IMR-90 (cell line): Measurements from ENCODE around the gene PCDHA11. TPM values are rescaled to one million over a fixed set of nuclear protein-coding genes. Genes with fewer than 3 reads are reported as not detected.
"Not testable (repeated sequence)": the region's sequence is repeated elsewhere in the genome, so short reads cannot be mapped to it uniquely, and the experiment has no call there.

ENCODE experiments used
- ATAC-seq: fragments of 200-7000 bp; cut with Tn5 transposase; 2 replicates; pipeline ENCODE4 v1.9.1; 2020; ENCODE audit warnings: low read depth, mild to moderate bottlenecking, moderate library complexity
- BruUV-seq: library from RNA; stranded (reverse); fragments of 400-500 nt; replicated peaks from 2 replicates; lab custom pipeline; 2021; lab: Mats Ljungman, UMichigan
- CTCF ChIA-PET: fragments of 300-600 bp; formaldehyde crosslinking; extraction: SDS; loops from one replicate; lab custom pipeline; 2021; ENCODE audit warnings: antibody characterized with exemption; lab: Yijun Ruan, JAX
- POLR2A ChIA-PET: fragments of 300-600 bp; sonication (Branson Sonifier 250); formaldehyde crosslinking; loops from one replicate; lab custom pipeline; 2022; ENCODE audit warnings: antibody characterized with exemption; ENCODE audit not compliant: unreplicated experiment; lab: Charles Lee
- DNase-seq: peaks from one replicate; pipeline ENCODE4 v3.0.0; 2013
- H2AFZ ChIP-seq: replicated peaks from 2 replicates; pipeline ENCODE3; 2013; ENCODE audit warnings: low read length, mild to moderate bottlenecking; ENCODE audit not compliant: poor library complexity
- H2AK5ac ChIP-seq: 2 replicates; pipeline ENCODE4 v1.6.1; 2013; ENCODE audit warnings: low read depth, low read length, inconsistent platforms
- H2AK9ac ChIP-seq: replicated peaks from 2 replicates; pipeline ENCODE3; 2013; ENCODE audit warnings: mild to moderate bottlenecking, low read depth, low read length, moderate library complexity; ENCODE audit not compliant: poor library complexity
- H2BK120ac ChIP-seq: 2 replicates; pipeline ENCODE4 v1.6.1; 2013; ENCODE audit warnings: low read depth, low read length, inconsistent platforms
- H2BK15ac ChIP-seq: 3 replicates; pipeline ENCODE4 v1.6.1; 2013; ENCODE audit warnings: low read depth, low read length, inconsistent platforms
- H2BK20ac ChIP-seq: 2 replicates; pipeline ENCODE4 v1.6.1; 2013; ENCODE audit warnings: low read depth, mild to moderate bottlenecking, inconsistent platforms, low read length, moderate library complexity
- H2BK5ac ChIP-seq: 2 replicates; pipeline ENCODE4 v1.6.1; 2013; ENCODE audit warnings: mild to moderate bottlenecking, low read depth, low read length, inconsistent platforms; ENCODE audit not compliant: poor library complexity, severe bottlenecking
- H3K14ac ChIP-seq: replicated peaks from 2 replicates; pipeline ENCODE4 v1.6.1; 2013; ENCODE audit warnings: low read depth, low read length, inconsistent platforms
- H3K18ac ChIP-seq: 2 replicates; pipeline ENCODE4 v1.6.1; 2013; ENCODE audit warnings: low read depth, low read length, control low read depth
- H3K23ac ChIP-seq: 2 replicates; pipeline ENCODE4 v1.6.1; 2013; ENCODE audit warnings: low read depth, low read length, inconsistent platforms
- H3K27ac ChIP-seq: 2 replicates; pipeline ENCODE4 v1.5.1; 2013; ENCODE audit warnings: mild to moderate bottlenecking, control low read depth, low read length; ENCODE audit not compliant: insufficient read depth
- H3K27me3 ChIP-seq: 2 replicates; pipeline ENCODE4 v1.6.1; 2013; ENCODE audit warnings: low read length; ENCODE audit not compliant: control insufficient read depth, insufficient read depth
- H3K36me3 ChIP-seq: 2 replicates; pipeline ENCODE4 v1.6.1; 2013; ENCODE audit warnings: low read length, mixed read lengths; ENCODE audit not compliant: control insufficient read depth, insufficient read depth
- H3K4ac ChIP-seq: 2 replicates; pipeline ENCODE4 v1.6.1; 2013; ENCODE audit warnings: low read depth, low read length, inconsistent platforms
- H3K4me1 ChIP-seq: 2 replicates; pipeline ENCODE4 v1.6.1; 2013; ENCODE audit warnings: low read length, mixed read lengths; ENCODE audit not compliant: control insufficient read depth, insufficient read depth
- H3K4me2 ChIP-seq: 2 replicates; pipeline ENCODE4 v1.6.1; 2013; ENCODE audit warnings: low read depth, mild to moderate bottlenecking, control low read depth, low read length, moderate library complexity
- H3K4me3 ChIP-seq: 2 replicates; pipeline ENCODE4 v1.5.1; 2013; ENCODE audit warnings: low read depth, mild to moderate bottlenecking, control low read depth, low read length, moderate library complexity; ENCODE audit not compliant: insufficient read depth
- H3K56ac ChIP-seq: 2 replicates; pipeline ENCODE4 v1.6.1; 2013; ENCODE audit warnings: low read length, inconsistent platforms; ENCODE audit not compliant: insufficient read depth; ENCODE audit errors: extremely low read depth
- H3K79me1 ChIP-seq, 2 experiments: 2 replicates each; pipeline ENCODE4 v1.6.1; 2013; ENCODE audit warnings: low read length in 2 of 2, inconsistent platforms in 1 of 2, low read depth in 1 of 2
- H3K9ac ChIP-seq: 2 replicates; pipeline ENCODE4 v1.6.1; 2013; ENCODE audit warnings: low read depth, low read length, control low read depth
- H3K9me1 ChIP-seq: 2 replicates; pipeline ENCODE4 v1.6.1; 2013; ENCODE audit warnings: low read length, inconsistent platforms; ENCODE audit not compliant: insufficient read depth
- H3K9me3 ChIP-seq: 2 replicates; pipeline ENCODE4 v1.6.1; 2013; ENCODE audit warnings: low read length; ENCODE audit not compliant: control insufficient read depth, insufficient read depth
- H4K20me1 ChIP-seq: 2 replicates; pipeline ENCODE4 v1.6.1; 2013; ENCODE audit warnings: low read length, inconsistent platforms; ENCODE audit not compliant: insufficient read depth
- H4K5ac ChIP-seq: 2 replicates; pipeline ENCODE4 v1.6.1; 2013; ENCODE audit warnings: mild to moderate bottlenecking, low read depth, low read length, control low read depth
- H4K8ac ChIP-seq, 2 experiments: 2 replicates each; pipeline ENCODE4 v1.6.1; 2013; ENCODE audit warnings: low read depth in 2 of 2, low read length in 2 of 2, control low read depth in 1 of 2, inconsistent platforms in 1 of 2
- H4K91ac ChIP-seq: 2 replicates; pipeline ENCODE4 v1.6.1; 2013; ENCODE audit warnings: low read depth, low read length, inconsistent platforms; ENCODE audit not compliant: insufficient read depth
- WGBS, 2 experiments: methylation state at CpG; one replicate each; pipeline versions ENCODE4 v1.1.5 to v1.1.7; 2013; ENCODE audit warnings: missing lambda C conversion rate in 2 of 2; ENCODE audit not compliant: insufficient read length in 1 of 2; ENCODE audit errors: extremely low coverage in 2 of 2; 5-methylcytosine and 5-hydroxymethylcytosine counted together
- dilution Hi-C: fragments of 300-500 bp; cut with HindIII; formaldehyde crosslinking; loops from one replicate; pipeline ENCODE4 v1.14.3; 2018; ENCODE audit warnings: low sequenced_read_pairs; ENCODE audit not compliant: unreplicated experiment
- in situ Hi-C: fragments of 300-500 bp; cut with MboI; formaldehyde crosslinking; loops from 3 replicates; pipeline ENCODE4 v1.14.3; 2019; ENCODE audit warnings: low sequenced_read_pairs, inconsistent platforms, mixed read lengths
- intact Hi-C: fragments of 100-400 bp; cut with micrococcal nuclease; formaldehyde crosslinking; loops from 2 replicates; pipeline ENCODE4 v1.10.0; 2022
- polyA plus RNA-seq, 3 experiments: library from polyadenylated mRNA; depleted of rRNA; stranded (reverse); fragments of >200 nt; gene quantifications; 2 replicates each; pipeline ENCODE4 v1.2.3, GENCODE V29; 2012; ENCODE audit warnings: low replicate concordance in 1 of 3
- total RNA-seq: library from RNA; depleted of rRNA; stranded (reverse); fragments of >200 nt; gene quantifications from 2 replicates; pipeline ENCODE4 v1.2.3, GENCODE V29; 2012

Gene PCDHA11
- total and polyA plus RNA-seq, 2 of the 4 experiments (the other 2 are of a cell fraction): under 0.01 TPM; not detected in 1

- BruUV-seq, H3K9ac ChIP-seq, ATAC-seq, intact Hi-C loops, H2AFZ ChIP-seq, H3K79me1 ChIP-seq, H3K4ac ChIP-seq, H2AK9ac ChIP-seq, H4K8ac ChIP-seq, H3K4me3 ChIP-seq, H3K9me3 ChIP-seq, H2BK5ac ChIP-seq, H3K18ac ChIP-seq, H3K4me2 ChIP-seq, H3K36me3 ChIP-seq, H2BK20ac ChIP-seq, H3K4me1 ChIP-seq, H4K5ac ChIP-seq, H2BK120ac ChIP-seq, POLR2A ChIA-PET, H3K14ac ChIP-seq, CTCF ChIA-PET, H2BK15ac ChIP-seq, H4K91ac ChIP-seq, H3K23ac ChIP-seq, in situ Hi-C loops, H3K9me1 ChIP-seq, H3K56ac ChIP-seq, H3K27me3 ChIP-seq, dilution Hi-C loops, H3K27ac ChIP-seq, DNase-seq, H4K20me1 ChIP-seq, H2AK5ac ChIP-seq: not testable (repeated sequence)
- WGBS, 2 experiments: 46% methylated on average over 49 of the region's 106 CpGs; no CpG with 5 or more reads in 1 of the 2 experiments
Measured at GRCh38 chr5:140829511-140830501, 39.0 kb upstream of the PCDHA11 start.
